ENCODE measurements around the gene PACS1. TPM values are rescaled to one million over a fixed set of nuclear protein-coding genes. Genes with fewer than 3 reads are reported as not detected.
"Not testable (repeated sequence)": the region's sequence is repeated elsewhere in the genome, so short reads cannot be mapped to it uniquely, and the experiment has no call there.

PACS1 gene
- total RNA-seq, 1 experiment from 2014 or later: 47.9 TPM

DNA sequence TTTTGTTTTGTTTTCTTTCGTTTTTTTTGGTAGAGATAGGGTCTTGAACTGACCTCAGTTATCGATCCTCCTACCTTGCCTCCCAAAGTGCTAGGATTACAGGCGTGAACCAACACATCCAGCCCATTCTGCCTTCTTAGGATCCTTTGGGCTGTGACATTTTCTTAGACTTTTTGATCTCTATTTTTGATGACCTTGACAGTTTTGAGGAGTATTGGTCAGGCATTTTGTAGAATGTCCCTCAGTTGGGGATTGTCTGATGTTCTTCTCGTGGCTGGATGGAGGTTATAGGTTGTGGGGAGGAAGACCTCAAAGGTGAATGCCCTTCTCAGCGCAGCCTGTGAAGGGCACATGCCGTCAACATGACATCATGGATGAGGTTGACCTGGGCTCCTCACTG lies 178.8 kb downstream of the PACS1 start:
- Mint-ChIP-seq H3K4me1 (ENCODE audit: low read depth, unreplicated experiment) (no peaks in the 10 kb centered on the region), H3K4me3 (ENCODE audit: low read depth, unreplicated experiment) (no peak overlapping the region), H3K36me3 (ENCODE audit: insufficient read depth, unreplicated experiment) (peaks cover 7% of the 10 kb centered on the region), H3K27ac (ENCODE audit: unreplicated experiment) (no peak overlapping the region), H3K27me3 (ENCODE audit: unreplicated experiment) (no peaks in the 10 kb centered on the region), H3K9me3 (ENCODE audit: low read depth, unreplicated experiment) (no peaks in the 10 kb centered on the region)
- BruUV-seq (replicated peaks): no TSS peak
- intact Hi-C loops (cut with micrococcal nuclease; ENCODE audit: unreplicated experiment): no loop called here
- TF ChIP-seq, protein P1, sequence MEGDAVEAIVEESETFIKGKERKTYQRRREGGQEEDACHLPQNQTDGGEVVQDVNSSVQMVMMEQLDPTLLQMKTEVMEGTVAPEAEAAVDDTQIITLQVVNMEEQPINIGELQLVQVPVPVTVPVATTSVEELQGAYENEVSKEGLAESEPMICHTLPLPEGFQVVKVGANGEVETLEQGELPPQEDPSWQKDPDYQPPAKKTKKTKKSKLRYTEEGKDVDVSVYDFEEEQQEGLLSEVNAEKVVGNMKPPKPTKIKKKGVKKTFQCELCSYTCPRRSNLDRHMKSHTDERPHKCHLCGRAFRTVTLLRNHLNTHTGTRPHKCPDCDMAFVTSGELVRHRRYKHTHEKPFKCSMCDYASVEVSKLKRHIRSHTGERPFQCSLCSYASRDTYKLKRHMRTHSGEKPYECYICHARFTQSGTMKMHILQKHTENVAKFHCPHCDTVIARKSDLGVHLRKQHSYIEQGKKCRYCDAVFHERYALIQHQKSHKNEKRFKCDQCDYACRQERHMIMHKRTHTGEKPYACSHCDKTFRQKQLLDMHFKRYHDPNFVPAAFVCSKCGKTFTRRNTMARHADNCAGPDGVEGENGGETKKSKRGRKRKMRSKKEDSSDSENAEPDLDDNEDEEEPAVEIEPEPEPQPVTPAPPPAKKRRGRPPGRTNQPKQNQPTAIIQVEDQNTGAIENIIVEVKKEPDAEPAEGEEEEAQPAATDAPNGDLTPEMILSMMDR (IDR thresholded peaks at IDR 0.05; ENCODE audit: unreplicated experiment): no peak
- CTCF ChIA-PET: no interaction called here
- DNase-seq: no peak

DNA sequence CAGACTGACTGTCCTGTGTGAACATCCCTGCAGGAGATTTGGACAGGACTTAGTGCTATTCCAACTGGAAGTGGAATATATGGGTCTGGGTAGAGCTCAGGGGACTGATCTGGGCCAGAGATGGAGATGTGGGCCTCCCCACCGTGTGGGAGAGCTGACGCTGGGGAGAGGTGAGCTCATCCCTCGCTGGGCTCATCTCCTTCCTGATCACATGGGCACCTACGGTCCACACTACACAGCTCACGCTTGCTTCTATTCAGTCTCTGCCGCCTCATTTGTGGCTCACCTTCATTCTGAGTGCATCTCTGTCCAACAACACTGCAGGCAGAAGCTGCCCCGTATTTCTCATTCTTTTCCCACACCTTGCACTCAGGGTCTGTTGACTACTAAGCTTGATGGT lies 181.7 kb downstream of the PACS1 start:
- peaks cover 3% of the 10 kb centered on the region for H3K36me3 Mint-ChIP-seq (ENCODE audit: insufficient read depth, unreplicated experiment)
- TF ChIP-seq, protein P1 (IDR thresholded peaks at IDR 0.05; ENCODE audit: unreplicated experiment): no peak
- CTCF ChIA-PET: interaction anchor here (1.2 to 1.7 kb wide), 2 partner anchors 15 to 29 kb away, joined by 4 to 8 read pairs; no protein-coding TSS in a partner anchor
- no peaks in the 10 kb centered on the region for H3K9me3 Mint-ChIP-seq (ENCODE audit: low read depth, unreplicated experiment)
- peak overlapping the region; percentile 27 for H3K27ac Mint-ChIP-seq (ENCODE audit: unreplicated experiment)
- no peak for DNase-seq
- no peak overlapping the region for H3K4me3 Mint-ChIP-seq (ENCODE audit: low read depth, unreplicated experiment)
- intact Hi-C loops (cut with micrococcal nuclease; ENCODE audit: unreplicated experiment): no loop called here
- BruUV-seq (replicated peaks): no TSS peak
- no peaks in the 10 kb centered on the region for H3K27me3 Mint-ChIP-seq (ENCODE audit: unreplicated experiment)
- peaks cover 4% of the 10 kb centered on the region for H3K4me1 Mint-ChIP-seq (ENCODE audit: low read depth, unreplicated experiment)

DNA sequence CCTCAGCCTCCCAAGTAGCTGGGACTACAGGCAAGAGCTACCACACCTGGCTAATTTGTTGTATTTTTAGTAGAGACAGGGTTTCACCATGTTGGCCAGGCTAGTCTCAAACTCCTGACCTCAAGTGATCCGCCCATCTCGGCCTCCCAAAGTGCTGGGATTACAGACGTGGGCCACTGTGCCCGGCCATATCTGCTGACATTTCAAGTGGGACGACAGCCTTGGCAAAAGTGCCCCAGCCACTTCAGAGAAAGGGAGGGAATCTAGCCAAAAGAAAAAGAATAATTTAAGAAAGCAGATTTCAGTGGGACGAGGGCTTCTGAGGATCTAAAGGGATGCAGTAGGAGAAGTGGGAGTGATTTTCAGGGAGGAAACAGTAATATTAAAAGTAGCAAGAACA lies 183.0 kb downstream of the PACS1 start:
- H3K36me3 Mint-ChIP-seq (ENCODE audit: insufficient read depth, unreplicated experiment): peaks cover 16% of the 10 kb centered on the region
- intact Hi-C loops (cut with micrococcal nuclease; ENCODE audit: unreplicated experiment); H3K4me1 Mint-ChIP-seq (ENCODE audit: low read depth, unreplicated experiment); H3K27ac Mint-ChIP-seq (ENCODE audit: unreplicated experiment); DNase-seq; BruUV-seq (replicated peaks); H3K27me3 Mint-ChIP-seq (ENCODE audit: unreplicated experiment); H3K9me3 Mint-ChIP-seq (ENCODE audit: low read depth, unreplicated experiment); H3K4me3 Mint-ChIP-seq (ENCODE audit: low read depth, unreplicated experiment): not testable (repeated sequence)
- CTCF ChIA-PET: interaction anchor here (0.7 to 1.7 kb wide), 2 partner anchors 15 to 31 kb away, joined by 4 to 8 read pairs; no protein-coding TSS in a partner anchor

DNA sequence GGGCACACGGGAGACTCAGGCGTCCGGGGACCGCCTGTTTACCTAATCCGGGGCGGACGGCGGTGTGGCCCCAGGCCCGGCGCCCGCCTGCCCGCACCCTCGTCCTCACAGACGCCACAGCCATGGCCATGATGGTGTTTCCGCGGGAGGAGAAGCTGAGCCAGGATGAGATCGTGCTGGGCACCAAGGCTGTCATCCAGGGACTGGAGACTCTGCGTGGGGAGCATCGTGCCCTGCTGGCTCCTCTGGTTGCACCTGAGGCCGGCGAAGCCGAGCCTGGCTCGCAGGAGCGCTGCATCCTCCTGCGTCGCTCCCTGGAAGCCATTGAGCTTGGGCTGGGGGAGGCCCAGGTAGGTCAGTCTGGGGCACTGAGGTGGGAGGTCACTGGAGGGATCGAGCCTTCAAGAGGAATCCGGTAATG lies 188.4 kb downstream of the PACS1 start:
- CTCF ChIA-PET: interaction anchor here (0.7 kb wide), 1 partner anchor 9 kb away, joined by 3 read pairs; no protein-coding TSS in a partner anchor
- intact Hi-C loops (cut with micrococcal nuclease; ENCODE audit: unreplicated experiment): no loop called here
- peaks cover 19% of the 10 kb centered on the region for H3K4me1 Mint-ChIP-seq (ENCODE audit: low read depth, unreplicated experiment)
- no peaks in the 10 kb centered on the region for H3K9me3 Mint-ChIP-seq (ENCODE audit: low read depth, unreplicated experiment)
- H3K27me3 Mint-ChIP-seq (ENCODE audit: unreplicated experiment): no peaks in the 10 kb centered on the region
- H3K36me3 Mint-ChIP-seq (ENCODE audit: insufficient read depth, unreplicated experiment): peaks cover 55% of the 10 kb centered on the region
- BruUV-seq (replicated peaks): no TSS peak
- no peak for DNase-seq
- H3K4me3 Mint-ChIP-seq (ENCODE audit: low read depth, unreplicated experiment): peak overlapping the region; percentile 77
- TF ChIP-seq, protein P1 (IDR thresholded peaks at IDR 0.05; ENCODE audit: unreplicated experiment): no peak
- H3K27ac Mint-ChIP-seq (ENCODE audit: unreplicated experiment): no peak overlapping the region

DNA sequence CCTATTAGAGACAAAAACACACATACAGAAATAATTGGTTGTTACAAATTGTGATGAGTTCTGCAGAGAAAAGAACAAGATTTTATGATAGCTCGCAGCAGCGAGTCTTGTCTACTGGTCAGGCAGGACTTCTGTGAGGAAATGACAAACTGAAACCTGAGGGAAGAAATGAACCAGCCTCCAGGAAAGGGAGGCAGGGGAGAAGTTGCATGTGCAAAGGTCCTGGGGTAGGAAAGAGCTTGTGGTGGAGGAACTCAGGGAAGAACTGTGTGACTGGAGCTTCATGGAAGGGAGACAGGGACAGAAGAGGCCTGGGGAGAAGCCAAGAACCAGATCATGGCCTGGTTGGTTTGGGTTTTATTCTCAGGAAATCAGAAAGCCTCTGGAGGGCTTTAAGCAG lies 189.2 kb downstream of the PACS1 start:
- Mint-ChIP-seq H3K4me3 (ENCODE audit: low read depth, unreplicated experiment) (no peak overlapping the region), H3K36me3 (ENCODE audit: insufficient read depth, unreplicated experiment) (peaks cover 58% of the 10 kb centered on the region), H3K9me3 (ENCODE audit: low read depth, unreplicated experiment) (no peaks in the 10 kb centered on the region), H3K27ac (ENCODE audit: unreplicated experiment) (no peak overlapping the region), H3K4me1 (ENCODE audit: low read depth, unreplicated experiment) (peaks cover 19% of the 10 kb centered on the region), H3K27me3 (ENCODE audit: unreplicated experiment) (no peaks in the 10 kb centered on the region)
- no peak for DNase-seq
- intact Hi-C loops (cut with micrococcal nuclease; ENCODE audit: unreplicated experiment): no loop called here
- CTCF ChIA-PET: no interaction called here
- BruUV-seq (replicated peaks): TSS peak; percentile 58
- TF ChIP-seq, protein P1 (IDR thresholded peaks at IDR 0.05; ENCODE audit: unreplicated experiment): no peak
